MCF 10A (cell line): ENCODE results near the gene RAD51D. TPM values are rescaled to one million over a fixed set of nuclear protein-coding genes. Genes with fewer than 3 reads are reported as not detected.

Experiments used
- BruUV-seq: library from RNA; stranded (reverse); fragments of 400-500 nt; replicated peaks from 2 replicates; lab custom pipeline; 2021; lab: Mats Ljungman, UMichigan
- CTCF ChIA-PET: fragments of 300-600 bp; sonication (Branson Sonifier 250); formaldehyde crosslinking; extraction: SDS; loops from one replicate; lab custom pipeline; 2021; ENCODE audit warnings: antibody characterized with exemption, inconsistent platforms; lab: Yijun Ruan, JAX
- POLR2A ChIA-PET: fragments of 300-600, 350-650 bp; sonication (Branson Sonifier 250); formaldehyde crosslinking; extraction: SDS; loops from one replicate; lab custom pipeline; 2020; ENCODE audit warnings: antibody characterized with exemption, inconsistent platforms; lab: Yijun Ruan, JAX
- DNase-seq: peaks from one replicate; pipeline ENCODE4 v3.0.0-alpha.2; 2018; ENCODE audit not compliant: unreplicated experiment
- H3K27ac Mint-ChIP-seq: one replicate; pipeline ENCODE4 v1.8.0; 2022; ENCODE audit warnings: mild to moderate bottlenecking, low read depth, mixed read lengths; ENCODE audit not compliant: unreplicated experiment
- H3K27me3 Mint-ChIP-seq: one replicate; pipeline ENCODE4 v1.8.0; 2022; ENCODE audit warnings: mixed read lengths; ENCODE audit not compliant: insufficient read depth, unreplicated experiment
- H3K36me3 Mint-ChIP-seq: one replicate; pipeline ENCODE4 v1.8.0; 2022; ENCODE audit warnings: mild to moderate bottlenecking, moderate library complexity, mixed read lengths; ENCODE audit not compliant: insufficient read depth, unreplicated experiment
- H3K4me1 Mint-ChIP-seq: one replicate; pipeline ENCODE4 v1.8.0; 2022; ENCODE audit warnings: mixed read lengths; ENCODE audit not compliant: insufficient read depth, unreplicated experiment
- H3K4me3 Mint-ChIP-seq: one replicate; pipeline ENCODE4 v1.8.0; 2022; ENCODE audit warnings: mild to moderate bottlenecking, moderate library complexity, mixed read lengths; ENCODE audit not compliant: unreplicated experiment
- H3K9me3 Mint-ChIP-seq: one replicate; pipeline ENCODE4 v1.8.0; 2022; ENCODE audit warnings: mixed read lengths; ENCODE audit not compliant: unreplicated experiment
- CTCF ChIP-seq: fragments of 200-600 bp; IDR thresholded peaks from one replicate; pipeline ENCODE4 v1.8.0; 2022; ENCODE audit warnings: antibody characterized with exemption, mild to moderate bottlenecking; ENCODE audit not compliant: unreplicated experiment
- intact Hi-C: fragments of 100-400 bp; cut with micrococcal nuclease; formaldehyde crosslinking; loops from 2 replicates; pipeline ENCODE4 v1.14.1; 2022
- total RNA-seq: library from RNA; stranded (reverse); gene quantifications from 2 replicates; pipeline ENCODE4 v1.2.3, GENCODE V29; 2022

RAD51D gene
- total RNA-seq, 1 experiment from 2014 or later = 13.0 TPM

GRCh38 chr17:35080536-35080935 lies 39.1 kb downstream of the RAD51D start:
- intact Hi-C loops = no loop called here
- BruUV-seq = no TSS peak
- POLR2A ChIA-PET = interaction anchor here (1.2 to 9.8 kb wide), 4 partner anchors 16 to 509 kb away, joined by 4 to 119 read pairs (median 4); partner anchors contain the start of genes LIG3, RFFL and SLFN5

GRCh38 chr17:35079547-35080423 lies 39.9 kb downstream of the RAD51D start:
- no peaks in the 10 kb centered on the region for H3K9me3 Mint-ChIP-seq
- peak; percentile 72 for DNase-seq
- H3K27me3 Mint-ChIP-seq = no peaks in the 10 kb centered on the region
- no peaks in the 10 kb centered on the region for H3K36me3 Mint-ChIP-seq
- BruUV-seq = no TSS peak
- peaks cover 22% of the 10 kb centered on the region for H3K4me1 Mint-ChIP-seq
- peak overlapping the region; percentile 20 for H3K27ac Mint-ChIP-seq
- no peak for TF ChIP-seq CTCF
- ChIA-PET POLR2A (interaction anchor here (1.2 to 9.8 kb wide), 6 partner anchors 8 to 510 kb away, joined by 4 to 119 read pairs (median 4); partner anchors contain the start of genes RFFL and SLFN5), CTCF (interaction anchor here (0.7 to 1.8 kb wide), 4 partner anchors 10 to 81 kb away, joined by 3 to 6 read pairs (median 5); no protein-coding TSS in a partner anchor)
- intact Hi-C loops = loop anchor here (2.0 kb wide), 1 partner anchor 17 kb away; the partner anchor contains the start of gene RFFL
- H3K4me3 Mint-ChIP-seq = no peak overlapping the region

More at GRCh38 chr17:35080536-35080935, 39.1 kb downstream of the RAD51D start:
- H3K4me1 Mint-ChIP-seq = peaks cover 17% of the 10 kb centered on the region
- no peak for DNase-seq
- no peaks in the 10 kb centered on the region for H3K36me3 Mint-ChIP-seq
- no peak for TF ChIP-seq CTCF
- CTCF ChIA-PET = interaction anchor here (1.5 kb wide), 1 partner anchor 9 kb away, joined by 6 read pairs; no protein-coding TSS in a partner anchor
- no peak overlapping the region for H3K27ac Mint-ChIP-seq
- H3K27me3 Mint-ChIP-seq = no peaks in the 10 kb centered on the region
- H3K4me3 Mint-ChIP-seq = no peak overlapping the region
- H3K9me3 Mint-ChIP-seq = no peaks in the 10 kb centered on the region

GRCh38 chr17:35076874-35077273 lies 42.8 kb downstream of the RAD51D start:
- H3K27ac Mint-ChIP-seq = no peak overlapping the region
- no peaks in the 10 kb centered on the region for H3K9me3 Mint-ChIP-seq
- H3K27me3 Mint-ChIP-seq = no peaks in the 10 kb centered on the region
- H3K4me3 Mint-ChIP-seq = no peak overlapping the region
- H3K4me1 Mint-ChIP-seq = peaks cover 29% of the 10 kb centered on the region
- ChIA-PET CTCF (interaction anchor here (0.7 to 1.2 kb wide), 3 partner anchors 9 to 13 kb away, joined by 3 to 6 read pairs (median 5); no protein-coding TSS in a partner anchor), POLR2A (interaction anchor here (0.6 to 2.4 kb wide), 5 partner anchors 8 to 57 kb away, joined by 3 to 11 read pairs (median 5); partner anchors contain the start of gene RFFL)
- no peaks in the 10 kb centered on the region for H3K36me3 Mint-ChIP-seq
- no TSS peak for BruUV-seq
- intact Hi-C loops = no loop called here
- DNase-seq = no peak
- TF ChIP-seq CTCF = no peak
